Gastroesophageal sphincter (tissue), 3 donors: Measurements from ENCODE around the gene PSMC2.

Experiments used
- EP300 ChIP-seq: sonication (generic); formaldehyde crosslinking; IDR thresholded peaks from one replicate; pipeline ENCODE4 v1.6.1; 2017; ENCODE audit warnings: antibody characterized with exemption, mild to moderate bottlenecking
- POLR2A ChIP-seq, 2 donors: fragments of 450-650 bp; IDR thresholded peaks; one replicate each; pipeline ENCODE4 v1.6.1; 2017; ENCODE audit warnings: antibody characterized with exemption in 2 of 2, mild to moderate bottlenecking in 2 of 2, moderate library complexity in 1 of 2
- POLR2AphosphoS5 ChIP-seq: sonication (generic); formaldehyde crosslinking; IDR thresholded peaks from one replicate; pipeline ENCODE4 v1.6.1; 2017; ENCODE audit warnings: antibody characterized with exemption
- TF ChIP-seq, protein P1 (sequence below), 4 experiments: fragments of 200-600 bp in 2 of 4; fragments of 450-650 bp in 2 of 4; sonication (generic) in 1 of 4; IDR thresholded peaks; one replicate each; pipeline ENCODE4 v1.5.1; 2017 to 2019; ENCODE audit warnings: antibody characterized with exemption in 4 of 4, mild to moderate bottlenecking in 2 of 4, moderate library complexity in 2 of 4

DNA sequence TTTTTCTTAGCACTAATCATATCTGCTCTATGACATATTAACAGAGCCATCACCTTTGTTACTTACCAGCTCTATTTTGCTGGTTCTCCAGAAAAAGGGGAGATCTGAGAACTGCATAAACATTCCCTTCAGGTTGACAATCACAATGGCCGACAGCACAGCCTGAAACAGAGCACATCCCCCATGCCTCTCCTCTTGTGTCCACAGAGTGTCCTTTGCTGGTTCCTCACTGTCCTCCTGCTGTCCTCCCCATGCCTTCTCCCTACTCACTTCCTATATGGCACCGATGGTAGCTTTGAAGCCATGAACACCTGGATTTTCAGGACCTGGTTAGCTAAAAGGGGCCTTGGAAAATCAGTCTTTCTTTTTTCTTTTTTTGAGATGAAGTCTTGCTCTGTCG lies 41.8 kb downstream of the PSMC2 start:
- TF ChIP-seq, protein P1, sequence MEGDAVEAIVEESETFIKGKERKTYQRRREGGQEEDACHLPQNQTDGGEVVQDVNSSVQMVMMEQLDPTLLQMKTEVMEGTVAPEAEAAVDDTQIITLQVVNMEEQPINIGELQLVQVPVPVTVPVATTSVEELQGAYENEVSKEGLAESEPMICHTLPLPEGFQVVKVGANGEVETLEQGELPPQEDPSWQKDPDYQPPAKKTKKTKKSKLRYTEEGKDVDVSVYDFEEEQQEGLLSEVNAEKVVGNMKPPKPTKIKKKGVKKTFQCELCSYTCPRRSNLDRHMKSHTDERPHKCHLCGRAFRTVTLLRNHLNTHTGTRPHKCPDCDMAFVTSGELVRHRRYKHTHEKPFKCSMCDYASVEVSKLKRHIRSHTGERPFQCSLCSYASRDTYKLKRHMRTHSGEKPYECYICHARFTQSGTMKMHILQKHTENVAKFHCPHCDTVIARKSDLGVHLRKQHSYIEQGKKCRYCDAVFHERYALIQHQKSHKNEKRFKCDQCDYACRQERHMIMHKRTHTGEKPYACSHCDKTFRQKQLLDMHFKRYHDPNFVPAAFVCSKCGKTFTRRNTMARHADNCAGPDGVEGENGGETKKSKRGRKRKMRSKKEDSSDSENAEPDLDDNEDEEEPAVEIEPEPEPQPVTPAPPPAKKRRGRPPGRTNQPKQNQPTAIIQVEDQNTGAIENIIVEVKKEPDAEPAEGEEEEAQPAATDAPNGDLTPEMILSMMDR (IDR thresholded peaks at IDR 0.05) = no peak
- TF ChIP-seq POLR2A (IDR thresholded peaks at IDR 0.05) (no peak), POLR2AphosphoS5 (no peak), EP300 (no peak)
